ENCODE measurements around the gene MAGI3.
"Not testable (repeated sequence)": the region's sequence is repeated elsewhere in the genome, so short reads cannot be mapped to it uniquely, and the experiment has no call there.

Gene MAGI3

GRCh38 chr1:113396585-113396984, 6.3 kb downstream of the MAGI3 start:
- TF ChIP-seq, protein P1, sequence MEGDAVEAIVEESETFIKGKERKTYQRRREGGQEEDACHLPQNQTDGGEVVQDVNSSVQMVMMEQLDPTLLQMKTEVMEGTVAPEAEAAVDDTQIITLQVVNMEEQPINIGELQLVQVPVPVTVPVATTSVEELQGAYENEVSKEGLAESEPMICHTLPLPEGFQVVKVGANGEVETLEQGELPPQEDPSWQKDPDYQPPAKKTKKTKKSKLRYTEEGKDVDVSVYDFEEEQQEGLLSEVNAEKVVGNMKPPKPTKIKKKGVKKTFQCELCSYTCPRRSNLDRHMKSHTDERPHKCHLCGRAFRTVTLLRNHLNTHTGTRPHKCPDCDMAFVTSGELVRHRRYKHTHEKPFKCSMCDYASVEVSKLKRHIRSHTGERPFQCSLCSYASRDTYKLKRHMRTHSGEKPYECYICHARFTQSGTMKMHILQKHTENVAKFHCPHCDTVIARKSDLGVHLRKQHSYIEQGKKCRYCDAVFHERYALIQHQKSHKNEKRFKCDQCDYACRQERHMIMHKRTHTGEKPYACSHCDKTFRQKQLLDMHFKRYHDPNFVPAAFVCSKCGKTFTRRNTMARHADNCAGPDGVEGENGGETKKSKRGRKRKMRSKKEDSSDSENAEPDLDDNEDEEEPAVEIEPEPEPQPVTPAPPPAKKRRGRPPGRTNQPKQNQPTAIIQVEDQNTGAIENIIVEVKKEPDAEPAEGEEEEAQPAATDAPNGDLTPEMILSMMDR (IDR thresholded peaks at IDR 0.05; ENCODE audit: insufficient read depth, missing control alignments) = no peak

GRCh38 chr1:113399062-113399583, 8.8 kb downstream of the MAGI3 start:
- no peak for FAIRE-seq
- TF ChIP-seq, protein P1 (IDR thresholded peaks at IDR 0.05; ENCODE audit: insufficient read depth, missing control alignments) = no peak
- DNase-seq (ENCODE audit: insufficient read length, low spot score) = no peak

More at GRCh38 chr1:113396585-113396984, 6.3 kb downstream of the MAGI3 start:
- DNase-seq (ENCODE audit: insufficient read length, low spot score) = no peak
- no peak for FAIRE-seq

- FAIRE-seq (no peak), DNase-seq (ENCODE audit: insufficient read length, low spot score) (no peak)
- TF ChIP-seq, protein P1 (IDR thresholded peaks at IDR 0.05; ENCODE audit: insufficient read depth, missing control alignments) = no peak
Observed at GRCh38 chr1:113401067-113401466, 10.8 kb downstream of the MAGI3 start.

DNA sequence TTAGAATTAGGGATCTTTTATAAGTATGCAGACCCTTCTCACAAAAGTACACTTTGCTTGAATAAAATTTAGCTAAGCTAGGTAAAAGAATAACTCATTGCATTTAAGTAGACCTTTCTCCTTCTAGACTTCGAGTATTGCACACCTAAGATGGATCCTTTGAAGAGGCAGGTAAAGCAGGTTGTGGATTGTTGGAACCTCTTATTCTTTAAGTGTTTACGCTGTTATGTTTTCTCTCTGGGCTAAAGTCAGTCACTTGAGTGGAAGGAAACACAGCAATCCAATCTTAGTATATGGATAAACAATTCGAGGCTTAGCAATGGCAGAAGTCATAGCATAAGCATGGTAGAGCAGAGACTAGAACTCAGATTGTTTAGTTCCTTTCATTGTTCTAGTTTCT, 11.4 kb downstream of the MAGI3 start:
- no peak for DNase-seq (ENCODE audit: insufficient read length, low spot score)
- TF ChIP-seq, protein P1 (IDR thresholded peaks at IDR 0.05; ENCODE audit: insufficient read depth, missing control alignments) = no peak
- no peak for FAIRE-seq

- FAIRE-seq = no peak
Observed at GRCh38 chr1:113403065-113403464, 12.8 kb downstream of the MAGI3 start.

GRCh38 chr1:113405573-113405972, 15.3 kb downstream of the MAGI3 start:
- DNase-seq (ENCODE audit: insufficient read length, low spot score) = no peak
- no peak for FAIRE-seq
- TF ChIP-seq, protein P1 (IDR thresholded peaks at IDR 0.05; ENCODE audit: insufficient read depth, missing control alignments) = no peak

More at GRCh38 chr1:113403065-113403464, 12.8 kb downstream of the MAGI3 start:
- TF ChIP-seq, protein P1 (IDR thresholded peaks at IDR 0.05; ENCODE audit: insufficient read depth, missing control alignments) = no peak
- DNase-seq (ENCODE audit: insufficient read length, low spot score) = no peak

- not testable (repeated sequence) for FAIRE-seq; DNase-seq (ENCODE audit: insufficient read length, low spot score)
Observed at GRCh38 chr1:113406149-113406548, 15.8 kb downstream of the MAGI3 start.

- TF ChIP-seq, protein P1 (IDR thresholded peaks at IDR 0.05; ENCODE audit: insufficient read depth, missing control alignments) = no peak
- FAIRE-seq = no peak
- no peak for DNase-seq (ENCODE audit: insufficient read length, low spot score)
Observed at GRCh38 chr1:113409363-113409762, 19.0 kb downstream of the MAGI3 start.

GRCh38 chr1:113412020-113412419, 21.7 kb downstream of the MAGI3 start:
- not testable (repeated sequence) for FAIRE-seq; DNase-seq (ENCODE audit: insufficient read length, low spot score)

Measured in D721Med (cell line).